Non-pigmented ciliary epithelial cell (primary cell): ENCODE results near the gene MEF2A.

ENCODE experiments used
- DNase-seq: peaks from one replicate; pipeline ENCODE4 v3.0.0-alpha.2; 2010; ENCODE audit warnings: low read depth

The MEF2A gene

GRCh38 chr15:99606646-99607045, 40.9 kb downstream of the MEF2A start:
- DNase-seq: no peak

- DNase-seq: no peak
Observed at GRCh38 chr15:99613481-99613880, 47.7 kb downstream of the MEF2A start.

GRCh38 chr15:99613887-99614647, 48.3 kb downstream of the MEF2A start:
- no peak for DNase-seq

DNA sequence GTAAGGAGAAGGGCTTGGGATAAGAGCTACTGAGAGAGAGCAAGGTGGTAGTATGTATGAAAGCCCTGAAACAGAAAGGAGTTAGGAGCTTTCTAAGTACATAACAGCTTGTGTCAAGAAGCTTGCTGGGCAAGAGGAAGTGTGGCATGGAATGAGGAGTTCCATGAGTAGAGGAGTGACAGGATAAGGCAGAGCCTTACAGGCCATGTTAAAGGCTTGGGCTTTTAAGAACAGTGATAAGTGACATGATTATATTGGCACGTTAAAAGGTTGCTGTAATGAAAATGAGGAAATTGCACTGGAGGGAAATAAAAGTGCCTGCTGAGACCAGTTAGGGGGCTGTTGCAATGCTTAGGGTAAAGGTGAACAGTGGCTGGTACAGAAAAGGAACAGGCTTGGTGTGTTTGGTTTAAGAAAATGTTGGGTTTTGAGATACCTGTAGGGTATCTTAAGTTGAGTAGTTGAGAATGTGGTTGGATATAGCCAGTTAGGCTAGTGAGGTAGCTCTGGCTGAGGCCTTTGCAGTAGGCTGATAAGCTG, 49.0 kb downstream of the MEF2A start:
- no peak for DNase-seq

DNA sequence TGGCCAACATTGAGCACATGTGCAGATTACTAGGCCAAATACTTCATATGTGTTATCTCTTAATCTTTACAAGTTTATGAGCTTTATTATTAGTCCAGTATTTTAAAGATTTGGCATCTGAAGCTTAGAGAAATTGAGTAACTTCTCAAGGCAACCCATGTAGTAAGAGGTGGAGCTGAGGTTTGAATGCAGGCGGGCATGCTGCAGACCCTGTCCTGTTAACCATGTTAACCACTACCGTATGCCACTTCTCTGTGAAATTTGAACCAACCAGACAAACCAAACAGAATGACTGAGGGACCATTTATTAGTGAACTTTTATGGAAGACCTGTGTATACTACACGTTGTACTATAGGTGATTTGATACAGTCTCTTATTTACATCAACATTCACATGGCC, 49.7 kb downstream of the MEF2A start:
- DNase-seq: no peak

GRCh38 chr15:99616129-99616528, 50.3 kb downstream of the MEF2A start:
- DNase-seq: no peak

GRCh38 chr15:99616773-99617342, 51.1 kb downstream of the MEF2A start:
- DNase-seq: no peak

GRCh38 chr15:99618941-99619411, 53.2 kb downstream of the MEF2A start:
- DNase-seq: no peak

GRCh38 chr15:99619712-99620111, 53.9 kb downstream of the MEF2A start:
- DNase-seq: no peak

DNA sequence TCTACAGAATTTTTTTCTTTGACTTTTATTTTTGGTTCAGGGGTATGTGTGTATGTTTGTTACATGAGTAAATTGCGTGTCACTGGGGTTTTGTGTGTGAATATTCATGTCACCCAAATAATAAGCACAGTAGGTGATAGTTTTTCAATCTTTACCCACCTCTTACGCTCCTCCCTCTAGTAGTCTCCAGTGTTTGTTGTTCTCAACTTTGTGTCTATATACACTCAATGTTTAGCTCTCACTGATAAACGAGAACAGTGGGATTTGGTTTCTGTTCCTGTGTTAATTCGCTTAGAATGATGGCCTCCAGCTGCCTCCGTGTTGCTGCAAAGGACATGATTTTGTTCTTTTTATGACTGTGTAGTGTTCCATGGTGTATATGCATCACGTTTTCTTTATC, 54.4 kb downstream of the MEF2A start:
- no peak for DNase-seq

DNA sequence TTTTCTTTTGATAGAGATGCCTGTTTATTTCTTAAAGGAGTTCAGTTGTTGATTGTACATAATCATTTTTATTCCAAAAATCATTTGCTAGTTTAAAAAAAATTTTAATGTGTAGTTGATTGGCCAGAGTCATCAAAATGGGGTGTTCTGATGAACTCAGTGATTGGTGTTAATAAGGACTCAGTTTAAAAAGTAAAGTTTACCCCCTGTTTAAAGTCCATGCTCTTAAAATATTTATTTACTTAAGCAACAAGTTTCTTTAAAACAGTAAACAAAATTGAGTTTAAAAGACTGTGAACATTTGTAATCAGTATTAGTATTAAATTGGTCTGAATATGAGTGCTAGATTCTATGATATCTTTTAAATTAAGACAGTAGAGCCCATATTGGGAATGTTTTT, 56.0 kb downstream of the MEF2A start:
- no peak for DNase-seq

DNA sequence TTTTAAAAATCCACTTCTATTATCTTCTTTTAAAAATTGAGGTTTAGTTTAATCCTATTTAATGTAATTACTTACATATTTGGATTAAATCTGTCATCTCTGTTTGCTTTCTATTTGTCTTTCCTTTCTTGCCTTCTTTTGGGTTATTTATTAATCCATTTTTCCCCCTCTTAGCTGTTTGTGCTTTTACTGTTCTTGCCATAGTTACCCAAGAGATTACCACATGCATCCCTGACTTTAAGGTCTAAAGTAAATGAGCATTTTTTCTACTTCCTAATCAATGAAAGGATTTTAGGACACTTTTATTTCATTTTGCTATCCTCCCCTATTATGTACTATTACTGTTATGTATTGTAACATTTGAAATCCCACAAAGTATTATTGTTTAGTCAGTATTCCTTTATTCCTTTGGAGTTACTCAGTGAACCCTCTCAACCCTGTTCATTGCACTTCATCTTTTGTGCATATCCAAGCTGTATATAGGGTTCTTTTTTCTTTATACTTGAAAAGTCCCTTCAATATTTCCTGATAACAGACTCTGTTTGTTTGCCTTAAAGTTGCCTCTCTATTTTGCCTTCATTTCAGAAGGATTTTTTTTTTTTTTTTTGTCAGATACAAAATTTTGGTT, 62.7 kb downstream of the MEF2A start:
- DNase-seq: no peak

- DNase-seq: no peak
Observed at GRCh38 chr15:99630607-99631131, 64.9 kb downstream of the MEF2A start.

DNA sequence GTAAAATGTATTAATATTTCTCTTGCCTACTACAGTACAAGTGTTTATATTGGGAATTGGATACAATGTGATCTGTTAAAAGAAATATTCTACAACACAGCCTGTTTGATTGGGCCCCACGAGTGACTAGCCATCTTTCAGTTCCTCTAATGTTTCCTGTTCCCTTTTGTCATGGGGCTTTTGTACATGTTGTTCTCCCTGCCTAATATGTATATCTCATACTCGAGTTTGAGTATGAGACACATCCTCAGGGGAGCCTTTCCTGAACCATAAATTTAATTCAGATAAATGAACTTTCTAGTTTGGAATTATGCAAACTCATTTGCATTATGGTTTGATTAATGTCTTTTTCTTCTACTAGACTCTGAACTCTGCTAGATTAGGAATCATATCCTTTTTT, 65.5 kb downstream of the MEF2A start:
- DNase-seq: no peak

DNA sequence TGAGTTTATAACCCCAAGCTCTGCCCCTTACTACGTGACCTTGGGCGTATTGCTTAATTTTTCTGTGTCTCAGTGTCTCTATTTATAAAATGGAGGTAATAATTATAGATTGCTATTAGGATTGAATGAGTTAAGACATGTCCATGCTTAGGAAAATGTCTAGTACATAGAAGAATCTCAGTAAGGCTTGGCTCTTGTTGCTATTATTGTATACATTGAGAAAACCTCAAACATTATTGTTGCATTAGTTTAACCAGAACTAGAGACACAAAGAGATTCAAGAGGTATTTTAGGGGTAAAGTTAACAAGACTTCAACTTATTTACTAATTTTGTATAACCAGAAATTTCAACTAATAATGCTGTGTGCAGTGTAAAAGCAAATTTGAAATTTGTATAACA, 66.7 kb downstream of the MEF2A start:
- DNase-seq: no peak

DNA sequence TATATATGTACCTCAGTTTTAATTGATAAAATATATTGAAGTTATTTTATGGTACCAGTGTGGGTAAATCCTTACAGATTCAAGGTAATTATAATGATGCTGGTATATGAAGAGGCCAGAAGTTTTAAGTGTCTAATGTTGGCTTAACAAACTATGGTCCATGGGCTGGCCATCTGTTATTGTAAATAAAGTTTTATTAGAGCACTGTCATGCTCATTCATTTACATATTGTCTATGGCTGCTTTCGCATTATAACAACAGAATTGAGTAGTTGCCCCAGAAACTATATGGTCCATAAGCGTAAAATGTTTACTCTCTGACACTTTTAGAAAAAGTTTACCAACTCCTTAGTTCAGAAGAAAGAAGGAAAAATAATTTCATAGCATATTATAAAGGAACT, 67.9 kb downstream of the MEF2A start:
- no peak for DNase-seq

GRCh38 chr15:99634576-99634975, 68.8 kb downstream of the MEF2A start:
- DNase-seq: no peak

- DNase-seq: no peak
Observed at GRCh38 chr15:99635145-99635544, 69.4 kb downstream of the MEF2A start.

DNA sequence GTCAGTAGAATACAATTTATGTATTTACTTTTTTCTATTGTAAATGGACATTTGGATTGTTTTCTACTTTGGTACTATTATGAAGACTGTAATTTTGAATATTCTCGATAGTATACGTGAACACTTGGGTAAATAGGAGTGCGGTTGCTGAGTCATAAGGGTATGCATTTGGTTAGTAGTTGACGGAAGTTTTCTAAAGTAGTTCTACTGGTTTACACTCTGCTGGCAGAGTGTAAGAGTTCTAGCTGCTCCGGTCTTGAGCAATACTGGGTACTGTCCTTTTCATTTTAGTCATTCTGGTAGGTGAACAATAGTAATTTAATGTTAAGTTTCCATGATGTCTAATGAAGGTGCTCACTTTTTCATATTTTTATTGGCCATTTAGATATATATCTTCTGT, 70.0 kb downstream of the MEF2A start:
- DNase-seq: no peak

DNA sequence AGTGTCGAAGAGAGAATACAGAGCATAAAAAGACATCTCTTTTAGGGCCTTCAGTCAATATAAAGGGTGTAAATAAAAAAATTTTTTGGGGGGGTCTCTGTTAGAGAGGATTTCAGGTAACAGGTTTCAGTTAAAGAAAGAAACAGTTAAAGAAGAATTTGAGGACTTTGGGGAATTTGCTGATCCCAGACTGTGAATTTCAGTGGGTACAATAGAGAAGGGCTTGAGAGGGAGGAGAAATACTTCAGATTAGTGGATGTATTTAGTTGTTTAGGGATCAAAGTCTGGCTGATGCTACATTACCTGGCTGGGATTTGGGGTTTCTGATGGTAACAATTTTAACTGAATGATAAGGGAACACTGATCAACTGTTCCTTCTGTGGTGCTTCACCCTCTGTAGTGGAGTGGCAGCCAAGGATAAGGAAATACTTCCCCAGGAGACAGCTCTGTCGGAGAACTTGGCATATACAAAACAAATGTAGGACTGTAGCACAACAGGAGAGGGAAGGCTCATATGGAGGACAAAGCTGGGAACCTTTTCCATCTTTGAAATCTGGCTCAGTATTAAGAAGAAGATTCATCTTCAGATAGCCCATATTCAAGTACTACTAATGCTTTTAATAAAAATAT, 79.2 kb downstream of the MEF2A start:
- no peak for DNase-seq

GRCh38 chr15:99645543-99645935, 79.8 kb downstream of the MEF2A start:
- no peak for DNase-seq

GRCh38 chr15:99645951-99646350, 80.2 kb downstream of the MEF2A start:
- DNase-seq: no peak
